ENCODE results near the gene FCAR. TPM values are rescaled to one million over a fixed set of nuclear protein-coding genes. Genes with fewer than 3 reads are reported as not detected.
A peak's percentile ranks its signal among the peaks of the same experiment; 100 is the strongest.
"Not testable (repeated sequence)": the region's sequence is repeated elsewhere in the genome, so short reads cannot be mapped to it uniquely, and the experiment has no call there.

Gene FCAR
- polyA plus RNA-seq, 3 donors: 147 to 239 (median 173) TPM

- H3K4me3 ChIP-seq (replicated peaks in 1 of 3; ENCODE audit: low read depth in 2 of 3, low read length in 3 of 3); H3K36me3 Mint-ChIP-seq; H3K27ac ChIP-seq (ENCODE audit: low read depth in 1 of 2, low read length in 2 of 2); intact Hi-C loops (cut with micrococcal nuclease); H3K9me3 ChIP-seq (replicated peaks in 1 of 2; ENCODE audit: control insufficient read depth in 1 of 2, insufficient read depth in 1 of 2, low read length in 2 of 2); H3K27me3 ChIP-seq (ENCODE audit: control insufficient read depth in 2 of 2, insufficient read depth in 2 of 2, low read length in 2 of 2); H3K9ac ChIP-seq (ENCODE audit: insufficient read depth, low read length, poor library complexity, severe bottlenecking); H4K20me1 ChIP-seq (ENCODE audit: insufficient read depth, low read length); H2AFZ ChIP-seq (ENCODE audit: insufficient read depth, low read depth, low read length, poor library complexity, severe bottlenecking); H3K79me2 ChIP-seq (ENCODE audit: insufficient read depth, low read length); DNase-seq; H3K4me2 ChIP-seq (replicated peaks; ENCODE audit: extremely low read depth, low read length, poor library complexity, severe bottlenecking); H3K36me3 ChIP-seq (replicated peaks in 1 of 2; ENCODE audit: control insufficient read depth in 1 of 2, insufficient read depth in 2 of 2, low read length in 2 of 2): not testable (repeated sequence)
- Mint-ChIP-seq H3K4me3 (peak within 1 kb of the TSS in 1 of 2 donors; percentile 40), H3K27ac (peak within 1 kb of the TSS in 3 of 7 donors; percentile 21 to 66 (median 55)), H3K4me1 (peaks cover 24% of the 10 kb centered on the region), H3K9me3 (peaks cover 2 to 13% (median 5%) of the 10 kb centered on the region in 7 donors), H3K27me3 (ENCODE audit: low read depth in 3 of 3) (peaks cover 9 to 22% (median 21%) of the 10 kb centered on the region in 3 donors)
- 88% methylated on average over 11 of the region's 16 CpGs for WGBS (ENCODE audit: insufficient coverage)
- peaks cover 13 to 16% of the 10 kb centered on the region in 2 donors for H3K4me1 ChIP-seq (ENCODE audit: control insufficient read depth in 1 of 2, insufficient read depth in 2 of 2, low read length in 2 of 2)
Measured at GRCh38 chr19:54850061-54850640, 23.9 kb upstream of the FCAR start, which contains the start of gene KIR3DL2. TSS of gene KIR3DL2 (plus strand) at chr19:54850443. CDS start at chr19:54850476, 33 bp downstream.

GRCh38 chr19:54850930-54851329 lies 23.1 kb upstream of the FCAR start:
- Mint-ChIP-seq H3K9me3 (peaks cover 2 to 12% (median 4%) of the 10 kb centered on the region in 7 donors), H3K27ac (peak overlapping the region in 1 of 7 donors; percentile 55), H3K36me3 (no peaks in the 10 kb centered on the region), H3K4me3 (no peak overlapping the region), H3K4me1 (peaks cover 32% of the 10 kb centered on the region), H3K27me3 (ENCODE audit: low read depth in 3 of 3) (peaks cover 9 to 24% (median 23%) of the 10 kb centered on the region in 3 donors)
- intact Hi-C loops (cut with micrococcal nuclease): no loop called here
- no peak overlapping the region for H3K27ac ChIP-seq (ENCODE audit: low read depth in 1 of 2, low read length in 2 of 2)
- H3K4me1 ChIP-seq (ENCODE audit: control insufficient read depth in 1 of 2, insufficient read depth in 2 of 2, low read length in 2 of 2): peaks cover 19% of the 10 kb centered on the region in 2 donors
- H3K4me2 ChIP-seq (replicated peaks; ENCODE audit: extremely low read depth, low read length, poor library complexity, severe bottlenecking): no peak overlapping the region
- no peak for TF ChIP-seq CTCF (IDR thresholded peaks at IDR 0.05)
- no peaks in the 10 kb centered on the region for H4K20me1 ChIP-seq (ENCODE audit: insufficient read depth, low read length)
- no peak for DNase-seq
- no peak overlapping the region for H3K9ac ChIP-seq (ENCODE audit: insufficient read depth, low read length, poor library complexity, severe bottlenecking)
- H3K4me3 ChIP-seq (replicated peaks in 1 of 3; ENCODE audit: low read depth in 2 of 3, low read length in 3 of 3): no peak overlapping the region
- no peaks in the 10 kb centered on the region for H3K79me2 ChIP-seq (ENCODE audit: insufficient read depth, low read length)
- no CpG with 5 or more reads among the region's 2 CpGs for WGBS (ENCODE audit: insufficient coverage)
- H3K27me3 ChIP-seq (ENCODE audit: control insufficient read depth in 2 of 2, insufficient read depth in 2 of 2, low read length in 2 of 2): peaks cover 0 to 2% of the 10 kb centered on the region in 2 donors
- H2AFZ ChIP-seq (ENCODE audit: insufficient read depth, low read depth, low read length, poor library complexity, severe bottlenecking): no peak overlapping the region
- no peaks in the 10 kb centered on the region for H3K36me3 ChIP-seq (replicated peaks in 1 of 2; ENCODE audit: control insufficient read depth in 1 of 2, insufficient read depth in 2 of 2, low read length in 2 of 2)
- H3K9me3 ChIP-seq (replicated peaks in 1 of 2; ENCODE audit: control insufficient read depth in 1 of 2, insufficient read depth in 1 of 2, low read length in 2 of 2): no peaks in the 10 kb centered on the region

Measured in CD14-positive monocyte (primary cell).